Gastrocnemius medialis (tissue), 4 donors: ENCODE measurements around the gene TRAPPC2L.

ENCODE experiments used
- CTCF ChIP-seq, 5 experiments: fragments of 450-650 bp in 3 of 5; fragments of 200-600 bp in 2 of 5; sonication (generic) in 2 of 5; IDR thresholded peaks in 4 of 5; conservative IDR thresholded peaks in 1 of 5; 1 replicate in 4 of 5; 2 replicates in 1 of 5; pipeline ENCODE4 v1.5.1; 2016 to 2019; ENCODE audit warnings: antibody characterized with exemption in 5 of 5, mild to moderate bottlenecking in 3 of 5, moderate library complexity in 3 of 5
- POLR2A ChIP-seq, 2 donors: fragments of 450-650 bp; IDR thresholded peaks; one replicate each; pipeline ENCODE4 v1.6.1; 2017; ENCODE audit warnings: antibody characterized with exemption in 2 of 2, mild to moderate bottlenecking in 2 of 2, moderate library complexity in 2 of 2

- no peak for TF ChIP-seq CTCF (IDR thresholded peaks at IDR 0.05 in 4 of 5, conservative IDR thresholded peaks at IDR 0.05 in 1 of 5)
- no peak for TF ChIP-seq POLR2A (IDR thresholded peaks at IDR 0.05)
Observed at GRCh38 chr16:88882358-88883030, 25.6 kb downstream of the TRAPPC2L start.
